ENCODE results near the gene CNPPD1.

CNPPD1 gene

DNA sequence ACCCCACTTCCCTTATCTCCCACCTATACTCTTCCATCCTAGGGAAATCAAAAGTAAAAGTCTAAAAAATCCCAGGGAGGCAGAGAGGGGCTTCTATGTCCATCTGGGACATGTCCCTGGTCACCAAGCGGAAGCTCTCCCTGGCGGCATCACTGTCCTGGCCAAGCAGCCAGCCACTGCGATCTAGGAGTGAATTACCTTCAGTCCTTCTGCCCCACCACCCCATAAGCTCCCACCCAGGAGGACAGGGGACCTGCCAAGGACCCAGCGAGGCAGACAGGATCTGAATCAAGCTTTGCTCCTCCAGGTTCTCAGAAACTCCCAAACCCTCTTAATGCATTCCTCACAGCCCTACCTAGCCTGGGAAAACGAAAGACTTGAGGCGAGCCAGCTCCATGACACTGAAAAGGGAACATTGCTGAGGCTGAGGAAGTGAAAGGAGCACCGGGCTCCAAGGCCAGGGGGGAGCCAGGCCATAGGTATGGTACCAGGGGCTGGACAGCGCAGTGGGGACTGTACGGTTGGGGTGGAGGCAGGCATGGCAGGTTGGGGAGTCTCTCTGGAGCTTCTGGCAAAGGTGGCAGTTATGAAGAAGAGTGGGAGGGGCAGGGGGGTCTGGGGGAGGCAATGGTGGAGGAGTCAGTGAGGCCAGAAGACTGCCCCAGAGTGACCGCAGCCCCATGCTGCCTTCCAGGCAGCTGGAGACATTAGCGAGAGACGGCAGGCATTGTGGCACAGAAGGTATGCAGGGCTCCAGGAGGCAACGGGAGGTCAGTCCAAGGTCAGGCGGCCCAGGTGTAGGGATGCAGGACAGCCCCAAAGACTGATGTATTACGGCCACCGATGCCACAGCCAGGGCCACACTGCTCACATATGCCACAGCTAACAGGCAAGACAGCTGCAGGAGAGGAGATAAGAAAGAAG lies 4.2 kb downstream of the CNPPD1 start:
- no peak for DNase-seq
- no peak overlapping the region for H3K4me3 ChIP-seq (ENCODE audit: low read depth, low read length)
- TF ChIP-seq, protein P1, sequence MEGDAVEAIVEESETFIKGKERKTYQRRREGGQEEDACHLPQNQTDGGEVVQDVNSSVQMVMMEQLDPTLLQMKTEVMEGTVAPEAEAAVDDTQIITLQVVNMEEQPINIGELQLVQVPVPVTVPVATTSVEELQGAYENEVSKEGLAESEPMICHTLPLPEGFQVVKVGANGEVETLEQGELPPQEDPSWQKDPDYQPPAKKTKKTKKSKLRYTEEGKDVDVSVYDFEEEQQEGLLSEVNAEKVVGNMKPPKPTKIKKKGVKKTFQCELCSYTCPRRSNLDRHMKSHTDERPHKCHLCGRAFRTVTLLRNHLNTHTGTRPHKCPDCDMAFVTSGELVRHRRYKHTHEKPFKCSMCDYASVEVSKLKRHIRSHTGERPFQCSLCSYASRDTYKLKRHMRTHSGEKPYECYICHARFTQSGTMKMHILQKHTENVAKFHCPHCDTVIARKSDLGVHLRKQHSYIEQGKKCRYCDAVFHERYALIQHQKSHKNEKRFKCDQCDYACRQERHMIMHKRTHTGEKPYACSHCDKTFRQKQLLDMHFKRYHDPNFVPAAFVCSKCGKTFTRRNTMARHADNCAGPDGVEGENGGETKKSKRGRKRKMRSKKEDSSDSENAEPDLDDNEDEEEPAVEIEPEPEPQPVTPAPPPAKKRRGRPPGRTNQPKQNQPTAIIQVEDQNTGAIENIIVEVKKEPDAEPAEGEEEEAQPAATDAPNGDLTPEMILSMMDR (IDR thresholded peaks at IDR 0.05; ENCODE audit: low read depth, low read length), result no peak

GRCh38 chr2:219171231-219171651 lies 5.5 kb downstream of the CNPPD1 start:
- Histone ChIP-seq H3K27me3 (no peaks in the 10 kb centered on the region), H3K36me3 (peaks cover 7% of the 10 kb centered on the region), H3K9me3 (no peaks in the 10 kb centered on the region), H3K4me1 (no peaks in the 10 kb centered on the region), H3K4me3 (ENCODE audit: low read depth, low read length) (no peak overlapping the region)
- peak; percentile 62 for DNase-seq
- TF ChIP-seq, protein P1 (IDR thresholded peaks at IDR 0.05; ENCODE audit: low read depth, low read length), result peak; percentile 86

More for the DNA sequence above, 4.2 kb downstream of the CNPPD1 start:
- Histone ChIP-seq H3K36me3 (peaks cover 7% of the 10 kb centered on the region), H3K4me1 (no peaks in the 10 kb centered on the region), H3K9me3 (no peaks in the 10 kb centered on the region), H3K27me3 (no peaks in the 10 kb centered on the region)

DNA sequence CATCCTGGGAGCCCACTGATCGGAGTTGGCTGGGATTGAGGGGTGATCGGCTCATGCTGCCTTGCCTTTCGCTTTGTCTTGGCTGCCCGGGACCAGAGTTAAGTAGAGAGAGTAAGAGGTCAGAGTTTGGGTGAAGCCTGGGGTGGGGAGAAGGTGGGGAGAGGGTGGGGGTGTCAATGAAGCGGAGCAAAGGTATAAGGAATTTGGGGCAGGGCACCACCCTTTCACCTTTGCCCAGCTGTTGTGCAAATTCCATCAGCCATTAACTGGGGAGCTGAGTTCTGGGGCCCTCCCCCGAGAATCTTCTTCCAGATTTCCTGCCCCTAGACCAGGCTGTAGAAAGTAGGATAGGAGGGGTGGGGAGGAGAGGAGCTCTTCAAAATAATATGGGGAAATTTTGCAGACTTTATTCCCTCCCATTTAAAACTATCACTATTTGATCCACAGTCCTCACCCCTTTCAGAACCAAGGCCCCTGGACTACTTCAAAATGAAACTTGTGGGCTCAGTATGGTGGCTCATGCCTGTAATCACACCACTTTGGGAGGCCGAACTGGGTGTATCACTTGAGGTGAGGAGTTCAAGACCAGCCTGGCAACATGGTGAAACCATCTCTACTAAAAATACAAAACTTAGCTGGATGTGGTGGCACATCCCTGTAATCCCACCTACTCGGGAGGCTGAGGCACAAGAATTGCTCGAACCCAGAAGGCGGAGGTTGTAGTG lies 6.6 kb downstream of the CNPPD1 start, which contains the start of gene SLC23A3:
Gene SLC23A3 (minus strand): TSS at position 100 of the 725 bp plus-strand sequence. CDS start 45 bp downstream, at position 55.
- Histone ChIP-seq H3K27me3 (no peaks in the 10 kb centered on the region), H3K4me1 (no peaks in the 10 kb centered on the region), H3K9me3 (no peaks in the 10 kb centered on the region), H3K4me3 (ENCODE audit: low read depth, low read length) (no peak within 1 kb of the TSS), H3K36me3 (peaks cover 7% of the 10 kb centered on the region)
- TF ChIP-seq, protein P1 (IDR thresholded peaks at IDR 0.05; ENCODE audit: low read depth, low read length), result no peak
- DNase-seq, result no peak

GRCh38 chr2:219168932-219169331 lies 7.8 kb downstream of the CNPPD1 start:
- TF ChIP-seq, protein P1 (IDR thresholded peaks at IDR 0.05; ENCODE audit: low read depth, low read length), result no peak
- H3K4me1 ChIP-seq, result no peaks in the 10 kb centered on the region
- H3K27me3 ChIP-seq, result no peaks in the 10 kb centered on the region
- DNase-seq, result no peak
- peaks cover 3% of the 10 kb centered on the region; the same call in 1 of the 2 replicates for H3K36me3 ChIP-seq
- H3K4me3 ChIP-seq (ENCODE audit: low read depth, low read length), result no peak overlapping the region
- H3K9me3 ChIP-seq, result no peaks in the 10 kb centered on the region

- Histone ChIP-seq H3K27me3 (no peaks in the 10 kb centered on the region), H3K4me1 (no peaks in the 10 kb centered on the region), H3K36me3 (peaks cover 3% of the 10 kb centered on the region; the same call in 1 of the 2 replicates), H3K4me3 (ENCODE audit: low read depth, low read length) (no peak overlapping the region), H3K9me3 (no peaks in the 10 kb centered on the region)
- TF ChIP-seq, protein P1 (IDR thresholded peaks at IDR 0.05; ENCODE audit: low read depth, low read length), result no peak
- DNase-seq, result no peak
These were observed 8.2 kb downstream of the CNPPD1 start for GRCh38 chr2:219168526-219168925.
